Activated T-cell treated with anti-CD3 and anti-CD28 coated beads, Interleukin-2, amount 50 U/mL, for 1 hour (primary cell): ENCODE results near the gene SLC17A3.

ENCODE experiments used
- DNase-seq: peaks from one replicate; pipeline ENCODE4 v3.0.0-alpha.2; 2020

SLC17A3 gene

DNA sequence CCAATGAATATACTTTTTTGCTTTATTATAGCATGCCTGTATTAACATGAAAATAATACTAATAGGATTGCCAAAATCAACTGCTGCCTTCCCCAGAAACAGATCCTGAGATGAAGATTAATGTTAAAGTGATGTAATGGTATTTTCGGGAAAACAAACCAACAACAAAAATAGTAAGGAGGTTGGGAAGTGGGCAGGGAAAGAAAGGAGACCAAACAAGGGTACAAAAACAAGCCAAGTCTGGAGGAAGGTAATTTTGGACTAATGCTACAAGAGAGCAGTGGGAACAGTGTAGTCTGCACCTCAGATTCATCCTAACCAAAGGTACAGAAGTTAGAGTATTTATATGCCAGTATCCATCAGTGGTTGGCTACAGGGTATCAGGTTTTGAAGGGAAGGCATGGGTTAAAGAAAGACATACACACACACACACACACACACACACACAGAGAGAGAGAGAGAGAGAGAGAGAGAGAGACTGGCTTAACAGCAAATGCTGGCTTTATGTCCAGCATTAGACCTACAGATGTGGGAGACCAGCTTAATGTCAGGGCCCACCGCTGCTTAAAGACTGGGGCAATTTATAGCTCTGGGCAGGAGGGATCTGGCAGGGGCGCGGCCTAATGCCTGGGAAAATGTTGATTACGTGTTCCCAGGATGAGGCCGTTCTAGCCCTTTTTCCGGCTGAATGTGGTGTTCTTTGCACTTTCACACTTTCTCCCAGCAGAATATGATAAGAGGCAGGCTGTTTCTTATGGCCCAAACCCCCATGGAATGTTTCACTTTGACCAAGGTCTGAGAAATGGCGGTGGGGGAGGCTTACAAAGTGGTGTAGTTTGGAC is 38.4 kb downstream of the SLC17A3 start:
- DNase-seq: no peak

DNA sequence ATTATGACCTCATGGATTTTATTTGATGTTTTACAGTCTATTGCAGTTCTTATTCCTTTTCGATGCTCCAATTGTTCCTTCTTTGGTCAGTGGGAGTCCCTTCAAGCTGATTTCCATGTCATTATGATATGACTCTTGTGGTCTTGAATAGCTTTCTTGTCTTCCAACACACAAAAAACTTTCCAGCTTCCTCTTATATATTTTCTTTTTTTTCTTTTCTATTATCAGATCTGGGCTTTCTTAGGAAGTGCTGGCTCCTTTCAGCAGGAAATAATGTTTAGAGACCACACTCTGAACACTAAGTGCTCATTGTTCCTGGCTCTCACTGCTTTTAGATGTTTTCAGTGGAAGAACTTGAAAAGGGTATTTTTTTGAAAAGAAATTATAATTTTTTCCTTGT is 39.1 kb downstream of the SLC17A3 start:
- no peak for DNase-seq

DNA sequence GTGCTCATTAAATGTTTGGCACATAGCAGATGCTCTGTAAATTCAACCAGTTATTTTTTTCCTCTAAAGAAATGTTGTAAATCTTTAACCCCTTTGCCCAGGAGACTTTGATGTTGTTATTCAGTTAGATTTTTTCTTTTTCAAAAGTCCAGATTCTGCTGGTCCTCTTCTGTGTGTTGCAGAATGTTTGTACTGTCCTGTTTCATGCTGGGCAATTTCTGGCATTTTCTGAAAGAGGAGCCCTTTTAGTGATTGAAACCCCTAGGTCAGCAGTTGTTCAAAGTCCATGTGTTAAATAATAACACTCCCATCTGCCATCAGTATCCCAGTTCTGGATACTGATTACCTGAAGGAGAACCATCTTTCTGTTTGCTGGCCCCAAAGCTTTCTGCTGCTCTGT is 40.9 kb downstream of the SLC17A3 start:
- DNase-seq: no peak

DNA sequence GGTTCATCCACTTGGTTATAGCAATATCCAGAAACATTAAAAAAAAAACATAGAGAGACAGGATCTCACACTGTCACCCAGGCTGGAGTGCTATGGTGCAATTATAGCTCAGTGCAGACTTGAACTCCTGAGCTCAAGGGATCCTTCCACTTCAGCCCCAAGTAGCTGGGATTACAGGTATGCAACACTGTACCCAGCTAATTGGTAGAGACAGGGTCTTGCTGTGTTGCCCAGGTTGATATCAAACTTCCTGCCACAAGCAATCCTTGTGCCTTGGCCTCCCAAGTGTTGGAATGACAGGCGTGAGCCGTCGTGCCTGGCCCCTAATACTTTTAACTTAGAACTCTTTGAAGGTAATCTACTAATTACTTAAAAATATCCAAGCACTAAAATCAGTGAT is 41.4 kb downstream of the SLC17A3 start:
- no peak for DNase-seq

DNA sequence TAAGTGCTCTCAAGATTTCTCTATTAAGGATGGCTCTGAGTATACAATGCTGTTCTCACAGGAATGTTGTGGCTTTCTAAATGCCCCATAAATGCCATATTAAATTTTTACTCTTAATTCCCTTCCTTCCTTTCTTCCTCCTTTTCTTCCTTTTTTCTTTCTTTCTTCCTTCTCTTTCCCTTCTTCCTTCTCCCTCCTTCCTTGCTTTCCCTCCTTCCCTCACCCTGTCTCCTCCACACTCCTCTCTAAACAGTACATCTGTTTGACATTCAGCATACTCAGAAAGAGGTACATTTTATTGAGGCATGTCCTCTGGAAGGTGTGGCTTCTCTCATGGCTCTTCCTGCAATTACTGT is 41.8 kb downstream of the SLC17A3 start:
- DNase-seq: no peak

DNA sequence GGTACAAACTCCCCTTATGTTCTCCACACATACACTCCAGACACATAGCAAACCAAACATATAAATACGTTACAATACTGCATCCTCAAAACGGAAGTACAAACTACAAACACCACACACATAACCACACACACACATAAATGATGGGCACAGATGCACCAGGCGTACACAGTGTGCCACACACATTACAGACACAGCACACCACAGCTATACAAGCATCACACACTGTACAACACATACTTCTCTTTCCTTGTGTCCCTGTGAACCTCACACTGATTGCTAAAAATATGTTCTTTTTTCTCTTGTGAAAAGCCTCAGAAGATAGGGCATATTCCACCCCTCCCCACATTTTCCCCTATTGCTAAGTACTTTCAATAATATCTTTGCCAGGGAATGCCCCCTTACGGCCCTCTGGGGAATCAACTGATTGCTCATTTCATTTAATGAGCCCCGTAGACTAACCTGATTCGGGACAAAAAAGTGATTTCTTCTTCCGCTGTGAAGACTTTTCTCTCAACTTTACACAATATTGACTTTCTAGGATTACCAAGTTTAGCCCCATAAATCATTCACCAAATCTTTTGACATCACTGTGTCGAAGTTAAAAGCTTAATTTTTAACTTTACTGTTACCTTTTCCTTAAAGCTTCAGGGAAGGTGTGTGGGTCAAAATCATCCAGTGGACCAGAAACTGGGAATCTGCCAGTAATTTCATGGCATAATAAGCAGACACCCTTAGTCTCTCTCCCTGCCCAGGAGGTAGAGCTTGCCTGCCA is 42.3 kb downstream of the SLC17A3 start, which contains the start of gene SLC17A1:
Gene SLC17A1 (minus strand): TSS at position 521 of the 775 bp plus-strand sequence. CDS start 1,495 bp downstream, outside the sequence.
- DNase-seq: no peak

DNA sequence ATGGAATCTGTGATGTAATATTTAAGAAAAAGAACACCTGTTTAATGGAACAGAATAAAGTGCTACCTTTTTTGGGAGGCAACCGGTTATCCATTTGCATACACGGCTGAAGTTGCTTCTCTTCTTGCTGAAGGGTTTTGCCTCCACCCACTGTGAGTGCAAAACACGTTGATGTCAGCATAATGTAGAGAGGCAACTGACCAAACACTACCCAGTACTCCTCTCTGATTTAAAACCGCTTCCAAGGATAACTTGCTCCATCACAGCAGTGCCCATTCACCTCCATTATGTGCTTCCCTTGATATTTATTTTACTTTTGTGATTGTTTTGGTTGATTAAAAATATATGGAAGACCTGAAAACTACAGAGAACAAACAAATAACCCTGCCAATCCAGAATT is 43.6 kb downstream of the SLC17A3 start:
- DNase-seq: no peak

DNA sequence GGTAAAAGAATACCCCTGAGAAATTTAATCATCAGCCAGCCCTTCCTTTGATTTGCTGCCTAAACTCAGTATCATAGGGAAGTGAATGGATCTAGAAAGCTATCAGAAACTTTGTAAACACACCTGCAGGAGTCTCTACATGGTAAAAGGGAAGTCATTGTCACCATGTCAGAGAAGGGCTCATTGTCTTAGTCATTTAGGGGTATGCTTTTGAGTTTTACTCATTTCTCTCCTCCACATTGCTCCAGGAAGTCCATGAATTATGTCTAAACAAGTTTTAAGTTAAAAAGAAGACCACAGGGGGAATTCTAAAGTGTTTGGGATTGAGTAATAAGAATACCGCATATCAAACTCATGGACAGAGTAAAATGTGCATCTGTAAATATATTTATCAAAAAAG is 44.7 kb downstream of the SLC17A3 start:
- no peak for DNase-seq

DNA sequence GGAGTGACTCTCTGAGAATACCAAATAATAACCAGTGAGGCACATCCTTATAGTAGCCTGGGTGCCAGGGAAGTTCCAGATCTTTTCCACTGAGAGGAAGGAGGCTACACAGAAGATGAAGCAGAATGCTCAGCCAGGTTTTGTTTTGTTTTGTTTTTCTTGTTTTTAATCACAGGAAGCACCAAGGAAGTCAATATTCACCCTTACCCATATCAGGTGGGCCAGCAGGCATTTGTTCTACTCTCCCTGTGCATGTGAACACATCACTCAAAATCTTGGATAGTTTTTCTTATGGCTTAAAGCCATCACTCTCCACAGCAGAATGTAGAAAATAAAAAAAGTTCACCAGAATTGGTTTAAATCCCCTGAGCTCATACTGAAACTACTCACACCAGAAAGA is 52.7 kb downstream of the SLC17A3 start:
- no peak for DNase-seq

DNA sequence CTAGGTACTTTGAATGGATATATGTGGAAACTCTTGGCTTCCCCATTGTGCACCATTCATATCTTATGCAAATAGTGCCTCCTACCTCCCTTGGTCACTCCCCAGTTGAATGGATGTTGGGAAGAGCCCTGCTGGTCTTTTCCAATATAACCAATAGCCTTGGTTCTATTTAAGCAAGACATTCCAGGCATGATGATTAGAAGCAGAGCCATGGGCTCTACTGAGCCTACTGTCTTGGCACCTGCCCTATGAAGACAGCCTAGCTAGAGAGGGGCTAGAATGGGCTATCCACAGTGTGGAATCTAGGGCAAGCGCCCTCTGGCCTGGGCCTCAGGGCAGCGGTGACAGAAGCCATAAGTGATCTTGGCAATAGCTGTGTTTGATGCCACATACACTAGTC is 57.8 kb downstream of the SLC17A3 start:
- no peak for DNase-seq

DNA sequence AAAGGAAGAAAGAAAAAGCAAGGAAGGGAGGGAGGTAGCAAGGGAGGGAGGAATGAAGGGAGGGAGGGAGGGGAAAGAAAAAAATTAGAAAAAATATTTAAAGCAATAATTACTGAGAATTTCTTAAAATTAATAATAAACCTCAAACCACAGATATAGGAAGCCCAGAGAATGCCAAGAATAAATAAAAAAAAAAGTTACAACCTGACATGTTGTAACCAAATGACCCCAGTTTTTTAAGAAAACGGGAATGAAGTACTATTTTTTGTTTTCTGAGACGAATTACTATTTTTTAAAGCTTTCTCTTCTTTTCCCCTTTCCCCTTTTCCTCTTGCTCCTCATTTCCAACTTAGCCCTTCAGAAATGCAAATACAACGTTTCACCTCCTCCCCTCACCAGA is 58.8 kb downstream of the SLC17A3 start:
- no peak for DNase-seq

DNA sequence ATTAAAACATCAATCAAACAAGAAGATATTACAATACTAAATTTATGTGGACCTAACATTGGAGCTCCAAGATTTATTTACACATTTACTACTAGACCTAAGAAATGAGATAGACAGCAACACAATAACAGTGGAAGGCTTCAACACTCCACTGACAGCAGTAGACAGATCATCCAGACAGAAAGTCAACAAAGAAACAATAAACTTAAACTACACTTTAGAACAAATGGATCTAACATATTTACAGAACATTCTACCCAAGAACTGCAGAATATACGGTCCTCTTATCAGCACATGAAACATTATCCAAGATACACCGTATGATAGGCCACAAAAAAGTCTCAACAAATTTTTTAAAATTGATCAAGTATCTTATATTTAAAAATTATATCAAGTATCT is 69.2 kb downstream of the SLC17A3 start:
- no peak for DNase-seq

DNA sequence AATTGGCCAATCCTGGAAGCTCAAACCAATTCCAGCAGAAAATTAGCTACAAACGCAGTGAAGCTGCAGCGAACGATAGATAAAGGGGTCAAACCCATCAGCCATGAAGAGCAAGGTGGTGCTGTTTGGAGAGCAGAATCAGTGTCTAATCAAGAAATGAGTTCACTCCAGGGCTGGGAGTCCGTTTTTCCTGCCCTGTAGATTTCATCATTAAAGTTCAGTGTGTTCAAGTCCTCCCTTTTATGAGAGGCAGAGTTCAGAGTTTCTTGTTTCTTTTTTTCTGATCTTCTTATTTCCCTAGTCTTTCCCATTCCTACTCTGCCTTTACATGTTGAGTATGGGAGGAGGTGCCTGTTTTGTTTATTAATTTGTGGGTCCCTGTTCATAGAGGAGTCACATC is 72.6 kb downstream of the SLC17A3 start:
- DNase-seq: no peak
